GM12865 (cell line): ENCODE measurements around the gene EGLN3.
"Not testable (repeated sequence)": the region's sequence is repeated elsewhere in the genome, so short reads cannot be mapped to it uniquely, and the experiment has no call there.

Experiments
- DNase-seq: peaks from one replicate; pipeline ENCODE4 v3.0.0; 2010; ENCODE audit warnings: low read depth
- H3K4me3 ChIP-seq: 2 replicates; pipeline ENCODE4 v1.5.1; 2011; ENCODE audit warnings: mild to moderate bottlenecking, low read depth, low read length, control low read depth
- TF ChIP-seq, protein P1 (sequence below): IDR thresholded peaks from 2 replicates; pipeline ENCODE4 v1.5.1; 2011; ENCODE audit warnings: low read length, control low read depth, low read depth, inconsistent platforms; ENCODE audit not compliant: insufficient read depth; ENCODE audit errors: missing control alignments

Gene EGLN3

DNA sequence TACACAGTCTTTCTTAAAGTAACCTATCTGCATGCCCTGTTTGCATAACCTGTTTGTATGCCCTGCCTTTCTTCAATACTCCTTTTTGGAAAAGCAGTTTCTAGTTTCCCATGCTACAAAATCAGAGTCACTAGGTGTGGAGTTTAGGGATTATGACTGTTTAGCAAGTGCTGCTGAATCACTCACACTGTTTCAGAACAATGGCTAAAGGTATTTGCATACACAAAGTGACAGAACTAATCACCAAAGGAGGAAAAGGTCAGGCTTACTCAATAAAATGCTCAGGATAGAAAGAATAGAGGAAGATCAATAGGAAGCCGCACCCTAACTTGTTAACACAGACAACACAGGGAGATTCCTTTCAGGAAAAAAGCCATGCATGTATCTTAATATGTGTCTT, 19.4 kb downstream of the EGLN3 start:
- no peak overlapping the region for H3K4me3 ChIP-seq
- no peak for DNase-seq
- TF ChIP-seq, protein P1, sequence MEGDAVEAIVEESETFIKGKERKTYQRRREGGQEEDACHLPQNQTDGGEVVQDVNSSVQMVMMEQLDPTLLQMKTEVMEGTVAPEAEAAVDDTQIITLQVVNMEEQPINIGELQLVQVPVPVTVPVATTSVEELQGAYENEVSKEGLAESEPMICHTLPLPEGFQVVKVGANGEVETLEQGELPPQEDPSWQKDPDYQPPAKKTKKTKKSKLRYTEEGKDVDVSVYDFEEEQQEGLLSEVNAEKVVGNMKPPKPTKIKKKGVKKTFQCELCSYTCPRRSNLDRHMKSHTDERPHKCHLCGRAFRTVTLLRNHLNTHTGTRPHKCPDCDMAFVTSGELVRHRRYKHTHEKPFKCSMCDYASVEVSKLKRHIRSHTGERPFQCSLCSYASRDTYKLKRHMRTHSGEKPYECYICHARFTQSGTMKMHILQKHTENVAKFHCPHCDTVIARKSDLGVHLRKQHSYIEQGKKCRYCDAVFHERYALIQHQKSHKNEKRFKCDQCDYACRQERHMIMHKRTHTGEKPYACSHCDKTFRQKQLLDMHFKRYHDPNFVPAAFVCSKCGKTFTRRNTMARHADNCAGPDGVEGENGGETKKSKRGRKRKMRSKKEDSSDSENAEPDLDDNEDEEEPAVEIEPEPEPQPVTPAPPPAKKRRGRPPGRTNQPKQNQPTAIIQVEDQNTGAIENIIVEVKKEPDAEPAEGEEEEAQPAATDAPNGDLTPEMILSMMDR: no peak

DNA sequence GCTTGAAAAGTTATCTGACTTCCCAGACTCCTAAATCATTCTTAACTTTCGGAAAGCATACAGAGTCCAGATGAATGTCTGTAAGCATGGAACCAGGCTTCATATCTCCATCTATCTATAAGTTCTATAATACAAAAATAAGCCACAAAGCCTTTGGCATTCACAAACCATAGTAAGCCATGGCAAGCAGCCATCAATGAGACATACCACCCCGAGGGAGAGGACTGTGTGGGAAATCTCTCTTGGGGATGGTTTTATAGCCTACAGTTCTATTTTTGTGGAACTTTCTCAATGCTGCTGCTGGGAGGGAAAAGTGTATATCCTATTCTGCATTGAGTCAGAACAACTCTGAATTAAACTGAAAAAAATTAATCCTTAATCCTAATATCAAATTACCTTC, 20.4 kb downstream of the EGLN3 start:
- H3K4me3 ChIP-seq: no peak overlapping the region
- DNase-seq: no peak
- TF ChIP-seq, protein P1: no peak

GRCh38 chr14:33929799-33930408, 21.0 kb downstream of the EGLN3 start:
- TF ChIP-seq, protein P1: no peak
- DNase-seq: no peak
- H3K4me3 ChIP-seq: no peak overlapping the region

DNA sequence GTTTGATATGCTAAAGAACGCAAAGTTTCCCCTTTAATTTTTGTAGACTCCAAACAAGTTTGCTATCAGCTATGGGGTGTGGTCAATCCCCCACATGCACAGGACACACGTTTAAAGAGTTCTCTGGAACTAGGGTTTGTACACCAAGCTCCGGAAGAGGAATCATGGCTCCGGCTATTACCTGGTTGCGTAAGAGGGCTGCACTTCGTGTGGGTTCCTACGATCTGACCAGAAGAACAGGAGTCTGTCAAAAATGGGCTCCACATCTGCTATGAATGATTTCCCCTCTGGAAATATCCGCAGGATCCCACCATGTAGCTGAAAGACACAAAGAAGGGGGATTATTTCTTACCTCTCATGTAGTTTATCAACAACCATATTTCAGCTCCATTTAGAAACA, 22.0 kb downstream of the EGLN3 start:
- DNase-seq: no peak
- H3K4me3 ChIP-seq: no peak overlapping the region
- TF ChIP-seq, protein P1: no peak

- TF ChIP-seq, protein P1: no peak
- H3K4me3 ChIP-seq: no peak overlapping the region
- no peak for DNase-seq
Observed at GRCh38 chr14:33927944-33928343, 22.9 kb downstream of the EGLN3 start.

DNA sequence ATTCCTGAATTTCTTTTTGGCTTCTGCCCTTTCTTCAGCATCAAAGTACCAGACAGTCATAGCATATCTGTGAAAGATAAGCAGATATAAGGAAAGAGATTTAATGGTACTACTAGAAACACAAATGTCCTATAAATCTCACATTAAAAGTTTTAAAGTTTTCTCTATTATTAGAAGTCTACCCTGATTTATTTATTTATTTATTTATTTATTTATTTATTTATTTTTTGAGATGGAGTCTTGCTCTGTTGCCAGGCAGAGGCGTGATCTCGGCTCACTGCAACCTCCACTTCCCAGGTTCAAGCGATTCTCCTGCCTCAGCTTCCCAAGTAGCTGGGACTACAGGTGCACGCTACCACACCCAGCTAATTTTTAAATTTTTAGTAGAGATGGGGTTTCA, 23.9 kb downstream of the EGLN3 start:
- DNase-seq, H3K4me3 ChIP-seq: not testable (repeated sequence)

- DNase-seq: no peak
- TF ChIP-seq, protein P1: no peak
- no peak overlapping the region for H3K4me3 ChIP-seq
Observed at GRCh38 chr14:33925946-33926345, 24.9 kb downstream of the EGLN3 start.

DNA sequence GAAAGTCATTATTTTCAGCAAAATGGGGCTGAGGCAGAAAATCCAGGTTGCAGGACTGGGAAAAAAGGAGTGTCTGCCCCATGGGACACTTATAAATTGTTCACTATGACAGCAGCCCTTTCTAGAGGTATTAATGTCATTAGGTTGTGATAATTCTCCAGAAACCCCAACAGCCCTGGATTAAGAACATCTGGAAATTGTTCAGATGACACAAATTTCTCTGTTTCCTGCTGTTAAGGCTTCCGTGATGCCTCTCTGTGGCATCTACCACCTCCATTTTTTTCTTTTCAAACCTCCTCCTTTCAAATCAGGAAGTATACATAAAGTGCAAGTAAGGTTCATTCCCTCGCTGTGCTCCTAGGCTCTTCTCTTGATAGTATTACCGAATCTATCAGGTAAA, 25.6 kb downstream of the EGLN3 start:
- no peak overlapping the region for H3K4me3 ChIP-seq
- DNase-seq: no peak
- TF ChIP-seq, protein P1: no peak
